Right lobe of liver (tissue), 4 donors: ENCODE data around the gene SMARCA2.

Experiments
- POLR2A ChIP-seq: fragments of 450-650 bp; IDR thresholded peaks from one replicate; pipeline ENCODE4 v1.6.1; 2017; ENCODE audit warnings: antibody characterized with exemption, mild to moderate bottlenecking
- TF ChIP-seq, protein P1 (sequence below), 4 donors: fragments of 200-600 bp in 3 of 4; fragments of 450-650 bp in 1 of 4; IDR thresholded peaks; one replicate each; pipeline versions ENCODE4 v1.5.1 to v1.8.0; 2016 to 2022; ENCODE audit warnings: antibody characterized with exemption in 4 of 4, mild to moderate bottlenecking in 2 of 4
- donor health status: DM: no; HTN: no; CAD: no.
- donor health status: DM: no; HTN: no; CAD: no.
- donor health status: DM: no; HTN: yes; CAD: no.

DNA sequence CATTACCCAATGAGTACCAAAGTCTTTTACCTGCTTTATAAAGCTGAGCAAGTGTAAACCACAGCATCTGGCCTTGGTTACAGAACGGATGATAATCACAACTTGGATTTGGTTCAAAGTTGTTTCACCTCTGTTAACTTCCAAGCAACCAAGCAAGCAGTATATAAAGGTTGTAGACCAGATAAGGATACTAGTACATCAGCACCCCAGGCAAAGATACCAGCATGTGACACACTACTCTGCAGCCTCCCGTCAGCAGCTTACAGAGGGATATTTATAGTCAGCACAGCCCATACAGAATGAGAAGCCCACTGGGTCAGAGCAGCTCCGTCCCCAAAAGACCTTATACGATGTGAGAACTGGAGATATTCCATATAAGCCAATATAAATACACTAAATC is 193.3 kb downstream of the SMARCA2 start:
- TF ChIP-seq, protein P1, sequence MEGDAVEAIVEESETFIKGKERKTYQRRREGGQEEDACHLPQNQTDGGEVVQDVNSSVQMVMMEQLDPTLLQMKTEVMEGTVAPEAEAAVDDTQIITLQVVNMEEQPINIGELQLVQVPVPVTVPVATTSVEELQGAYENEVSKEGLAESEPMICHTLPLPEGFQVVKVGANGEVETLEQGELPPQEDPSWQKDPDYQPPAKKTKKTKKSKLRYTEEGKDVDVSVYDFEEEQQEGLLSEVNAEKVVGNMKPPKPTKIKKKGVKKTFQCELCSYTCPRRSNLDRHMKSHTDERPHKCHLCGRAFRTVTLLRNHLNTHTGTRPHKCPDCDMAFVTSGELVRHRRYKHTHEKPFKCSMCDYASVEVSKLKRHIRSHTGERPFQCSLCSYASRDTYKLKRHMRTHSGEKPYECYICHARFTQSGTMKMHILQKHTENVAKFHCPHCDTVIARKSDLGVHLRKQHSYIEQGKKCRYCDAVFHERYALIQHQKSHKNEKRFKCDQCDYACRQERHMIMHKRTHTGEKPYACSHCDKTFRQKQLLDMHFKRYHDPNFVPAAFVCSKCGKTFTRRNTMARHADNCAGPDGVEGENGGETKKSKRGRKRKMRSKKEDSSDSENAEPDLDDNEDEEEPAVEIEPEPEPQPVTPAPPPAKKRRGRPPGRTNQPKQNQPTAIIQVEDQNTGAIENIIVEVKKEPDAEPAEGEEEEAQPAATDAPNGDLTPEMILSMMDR (IDR thresholded peaks at IDR 0.05), result no peak
- TF ChIP-seq POLR2A, result no peak
